Effector memory CD4-positive, alpha-beta T cell (primary cell): ENCODE measurements around the gene RNF38.
A peak's percentile ranks its signal among the peaks of the same experiment; 100 is the strongest.
"Not testable (repeated sequence)": the region's sequence is repeated elsewhere in the genome, so short reads cannot be mapped to it uniquely, and the experiment has no call there.

Experiments
- DNase-seq, 3 donors: peaks; one replicate each; pipeline ENCODE4 v3.0.0-alpha.2; 2020
- H3K27ac ChIP-seq: 2 replicates; pipeline ENCODE4 v1.7.0; 2013; ENCODE audit warnings: mild to moderate bottlenecking, low read length, moderate library complexity; ENCODE audit not compliant: insufficient read depth, poor library complexity, severe bottlenecking
- H3K27me3 ChIP-seq: replicated peaks from 2 replicates; pipeline ENCODE4 v1.7.0; 2013; ENCODE audit warnings: mild to moderate bottlenecking, low read length; ENCODE audit not compliant: insufficient read depth, control insufficient read depth, poor library complexity, severe bottlenecking
- H3K36me3 ChIP-seq: 2 replicates; pipeline ENCODE4 v1.7.0; 2013; ENCODE audit warnings: mild to moderate bottlenecking, low read length, moderate library complexity; ENCODE audit not compliant: control insufficient read depth, insufficient read depth
- H3K4me1 ChIP-seq: 2 replicates; pipeline ENCODE4 v1.7.0; 2013; ENCODE audit warnings: low read length, mild to moderate bottlenecking; ENCODE audit not compliant: control insufficient read depth, insufficient read depth, poor library complexity, severe bottlenecking
- H3K4me3 ChIP-seq: 2 replicates; pipeline ENCODE4 v1.7.0; 2013; ENCODE audit warnings: low read length, low read depth, mild to moderate bottlenecking; ENCODE audit not compliant: insufficient read depth, poor library complexity, severe bottlenecking
- H3K9me3 ChIP-seq: 2 replicates; pipeline ENCODE4 v1.7.0; 2013; ENCODE audit warnings: mild to moderate bottlenecking, low read length, moderate library complexity; ENCODE audit not compliant: control insufficient read depth

The RNF38 gene

GRCh38 chr9:36411410-36411809, 11.3 kb upstream of the RNF38 start:
- H3K27ac ChIP-seq, H3K9me3 ChIP-seq, H3K36me3 ChIP-seq, H3K27me3 ChIP-seq, H3K4me3 ChIP-seq, DNase-seq, H3K4me1 ChIP-seq: not testable (repeated sequence)

GRCh38 chr9:36409076-36409475, 9.0 kb upstream of the RNF38 start:
- H3K27me3 ChIP-seq, H3K36me3 ChIP-seq, H3K9me3 ChIP-seq, H3K27ac ChIP-seq, DNase-seq, H3K4me3 ChIP-seq, H3K4me1 ChIP-seq: not testable (repeated sequence)

- H3K36me3 ChIP-seq, result no peaks in the 10 kb centered on the region
- H3K4me1 ChIP-seq, result peaks cover 6% of the 10 kb centered on the region
- peak; percentile 37 to 54 (median 44) for DNase-seq
- H3K27ac ChIP-seq, result no peak overlapping the region
- no peak overlapping the region for H3K4me3 ChIP-seq
- no peaks in the 10 kb centered on the region for H3K27me3 ChIP-seq
- H3K9me3 ChIP-seq, result no peaks in the 10 kb centered on the region
Measured at GRCh38 chr9:36407122-36407723, 7.2 kb upstream of the RNF38 start.

GRCh38 chr9:36402536-36402935, 2.5 kb upstream of the RNF38 start:
- Histone ChIP-seq H3K4me1 (peaks cover 25% of the 10 kb centered on the region), H3K27me3 (no peaks in the 10 kb centered on the region), H3K4me3 (no peak overlapping the region), H3K36me3 (no peaks in the 10 kb centered on the region), H3K27ac (no peak overlapping the region), H3K9me3 (no peaks in the 10 kb centered on the region)
- DNase-seq, result no peak

- Histone ChIP-seq H3K4me1 (peaks cover 22% of the 10 kb centered on the region), H3K36me3 (no peaks in the 10 kb centered on the region), H3K27ac (peak overlapping the region; percentile 95), H3K27me3 (no peaks in the 10 kb centered on the region), H3K4me3 (no peak overlapping the region), H3K9me3 (no peaks in the 10 kb centered on the region)
- DNase-seq, result no peak
Measured at GRCh38 chr9:36401897-36402480, 1.9 kb upstream of the RNF38 start.

- DNase-seq, result peak in 1 of 3 donors; percentile 64
- H3K9me3 ChIP-seq, result no peaks in the 10 kb centered on the region
- no peaks in the 10 kb centered on the region for H3K27me3 ChIP-seq
- peak overlapping the region; percentile 95 for H3K27ac ChIP-seq
- H3K36me3 ChIP-seq, result no peaks in the 10 kb centered on the region
- peaks cover 23% of the 10 kb centered on the region for H3K4me1 ChIP-seq
- peak overlapping the region; percentile 86 for H3K4me3 ChIP-seq
Measured at GRCh38 chr9:36401164-36401740, 1.2 kb upstream of the RNF38 start.

GRCh38 chr9:36400332-36401163, 479 bp upstream of the RNF38 start:
- no peaks in the 10 kb centered on the region for H3K9me3 ChIP-seq
- peaks cover 25% of the 10 kb centered on the region for H3K4me1 ChIP-seq
- peak overlapping the region; percentile 95 for H3K27ac ChIP-seq
- peak; percentile 89 to 91 (median 89) for DNase-seq
- H3K4me3 ChIP-seq, result peak overlapping the region; percentile 86
- H3K27me3 ChIP-seq, result no peaks in the 10 kb centered on the region
- no peaks in the 10 kb centered on the region for H3K36me3 ChIP-seq

GRCh38 chr9:36398745-36399144, 1.3 kb downstream of the RNF38 start:
- no peaks in the 10 kb centered on the region for H3K27me3 ChIP-seq
- H3K4me3 ChIP-seq, result no peak overlapping the region
- DNase-seq, result no peak
- H3K27ac ChIP-seq, result no peak overlapping the region
- H3K36me3 ChIP-seq, result no peaks in the 10 kb centered on the region
- no peaks in the 10 kb centered on the region for H3K9me3 ChIP-seq
- peaks cover 25% of the 10 kb centered on the region for H3K4me1 ChIP-seq

- Histone ChIP-seq H3K4me3 (no peak overlapping the region), H3K36me3 (no peaks in the 10 kb centered on the region), H3K27ac (no peak overlapping the region), H3K4me1 (peaks cover 30% of the 10 kb centered on the region), H3K9me3 (no peaks in the 10 kb centered on the region), H3K27me3 (no peaks in the 10 kb centered on the region)
- DNase-seq, result no peak
Measured at GRCh38 chr9:36396985-36397384, 3.1 kb downstream of the RNF38 start.

- H3K27ac ChIP-seq, result no peak overlapping the region
- peaks cover 5% of the 10 kb centered on the region for H3K36me3 ChIP-seq
- no peaks in the 10 kb centered on the region for H3K9me3 ChIP-seq
- H3K27me3 ChIP-seq, result no peaks in the 10 kb centered on the region
- DNase-seq, result no peak
- H3K4me1 ChIP-seq, result peaks cover 11% of the 10 kb centered on the region
- H3K4me3 ChIP-seq, result no peak overlapping the region
Measured at GRCh38 chr9:36392489-36392888, 7.6 kb downstream of the RNF38 start.
